ENCODE measurements around the gene HDAC4. TPM values are rescaled to one million over a fixed set of nuclear protein-coding genes. Genes with fewer than 3 reads are reported as not detected.

Gene HDAC4
- total RNA-seq, 4 donors from 2014 or later: 68.0 to 123 (median 86.5) TPM

- Histone ChIP-seq H3K4me3 (no peak overlapping the region), H3K36me3 (peaks cover 0 to 35% (median 0%) of the 10 kb centered on the region in 3 donors), H3K27ac (peak overlapping the region in 2 of 4 donors; percentile 5 to 74), H3K9me3 (no peaks in the 10 kb centered on the region), H3K27me3 (no peaks in the 10 kb centered on the region), H3K4me1 (peaks cover 0 to 38% (median 22%) of the 10 kb centered on the region in 4 donors)
- TF ChIP-seq EP300 (IDR thresholded peaks at IDR 0.05) (no peak), POLR2A (IDR thresholded peaks at IDR 0.05) (no peak)
- TF ChIP-seq, protein P1, sequence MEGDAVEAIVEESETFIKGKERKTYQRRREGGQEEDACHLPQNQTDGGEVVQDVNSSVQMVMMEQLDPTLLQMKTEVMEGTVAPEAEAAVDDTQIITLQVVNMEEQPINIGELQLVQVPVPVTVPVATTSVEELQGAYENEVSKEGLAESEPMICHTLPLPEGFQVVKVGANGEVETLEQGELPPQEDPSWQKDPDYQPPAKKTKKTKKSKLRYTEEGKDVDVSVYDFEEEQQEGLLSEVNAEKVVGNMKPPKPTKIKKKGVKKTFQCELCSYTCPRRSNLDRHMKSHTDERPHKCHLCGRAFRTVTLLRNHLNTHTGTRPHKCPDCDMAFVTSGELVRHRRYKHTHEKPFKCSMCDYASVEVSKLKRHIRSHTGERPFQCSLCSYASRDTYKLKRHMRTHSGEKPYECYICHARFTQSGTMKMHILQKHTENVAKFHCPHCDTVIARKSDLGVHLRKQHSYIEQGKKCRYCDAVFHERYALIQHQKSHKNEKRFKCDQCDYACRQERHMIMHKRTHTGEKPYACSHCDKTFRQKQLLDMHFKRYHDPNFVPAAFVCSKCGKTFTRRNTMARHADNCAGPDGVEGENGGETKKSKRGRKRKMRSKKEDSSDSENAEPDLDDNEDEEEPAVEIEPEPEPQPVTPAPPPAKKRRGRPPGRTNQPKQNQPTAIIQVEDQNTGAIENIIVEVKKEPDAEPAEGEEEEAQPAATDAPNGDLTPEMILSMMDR (IDR thresholded peaks at IDR 0.05): no peak
- WGBS, 2 donors: 57 to 82% methylated on average over 21 to 24 of the region's 24 CpGs
- DNase-seq (ENCODE audit: low spot score in 2 of 2): peak in 1 of 2 donors; percentile 8
Measured at GRCh38 chr2:239391286-239392071, 9.3 kb downstream of the HDAC4 start.

DNA sequence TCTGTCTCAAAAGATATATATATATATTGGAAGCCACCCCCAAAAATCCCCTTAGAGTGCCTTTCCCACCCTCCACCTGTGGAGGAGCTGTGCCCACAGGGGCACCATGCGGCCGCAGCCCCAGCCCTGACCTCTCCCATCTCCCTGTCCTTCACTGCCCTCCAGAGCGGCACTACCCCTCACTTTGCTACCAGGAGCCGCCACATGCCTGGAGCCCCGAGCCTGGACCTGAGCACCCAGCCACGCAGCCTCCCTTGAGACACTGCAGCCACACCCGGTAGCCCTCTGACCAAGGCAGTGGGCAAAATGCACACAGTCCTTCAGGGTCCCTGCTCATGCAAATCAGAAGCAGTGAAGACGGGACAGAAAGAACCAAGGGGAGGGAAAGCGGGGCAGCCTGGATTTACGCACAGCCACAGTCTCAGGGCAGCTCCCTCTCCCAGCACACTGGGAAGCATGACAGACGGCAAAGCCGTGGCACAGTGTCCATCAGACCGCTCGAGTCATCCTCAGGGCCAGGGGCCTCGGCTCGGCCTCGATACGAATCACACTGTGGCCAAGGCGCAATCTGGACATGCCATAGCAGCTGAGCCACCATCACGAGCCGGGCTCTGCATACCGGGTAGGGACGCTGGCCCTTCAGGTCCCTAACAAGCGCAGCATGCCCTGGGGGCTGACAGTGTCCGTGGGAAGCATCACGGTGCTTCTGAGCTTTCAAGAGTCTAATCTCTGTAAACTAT is 10.1 kb downstream of the HDAC4 start:
- no peak for TF ChIP-seq POLR2A (IDR thresholded peaks at IDR 0.05)
- TF ChIP-seq, protein P1 (IDR thresholded peaks at IDR 0.05): no peak
- TF ChIP-seq EP300 (IDR thresholded peaks at IDR 0.05): no peak
- no peak overlapping the region for H3K4me3 ChIP-seq
- DNase-seq (ENCODE audit: low spot score in 2 of 2): no peak
- H3K36me3 ChIP-seq: peaks cover 0 to 35% (median 0%) of the 10 kb centered on the region in 3 donors
- H3K4me1 ChIP-seq: peaks cover 0 to 37% (median 22%) of the 10 kb centered on the region in 4 donors
- H3K27ac ChIP-seq: peak overlapping the region in 2 of 4 donors; percentile 5 to 74
- H3K27me3 ChIP-seq: no peaks in the 10 kb centered on the region
- WGBS, 2 donors: 89% methylated on average over 22 to 25 of the region's 26 CpGs
- H3K9me3 ChIP-seq: no peaks in the 10 kb centered on the region

DNA sequence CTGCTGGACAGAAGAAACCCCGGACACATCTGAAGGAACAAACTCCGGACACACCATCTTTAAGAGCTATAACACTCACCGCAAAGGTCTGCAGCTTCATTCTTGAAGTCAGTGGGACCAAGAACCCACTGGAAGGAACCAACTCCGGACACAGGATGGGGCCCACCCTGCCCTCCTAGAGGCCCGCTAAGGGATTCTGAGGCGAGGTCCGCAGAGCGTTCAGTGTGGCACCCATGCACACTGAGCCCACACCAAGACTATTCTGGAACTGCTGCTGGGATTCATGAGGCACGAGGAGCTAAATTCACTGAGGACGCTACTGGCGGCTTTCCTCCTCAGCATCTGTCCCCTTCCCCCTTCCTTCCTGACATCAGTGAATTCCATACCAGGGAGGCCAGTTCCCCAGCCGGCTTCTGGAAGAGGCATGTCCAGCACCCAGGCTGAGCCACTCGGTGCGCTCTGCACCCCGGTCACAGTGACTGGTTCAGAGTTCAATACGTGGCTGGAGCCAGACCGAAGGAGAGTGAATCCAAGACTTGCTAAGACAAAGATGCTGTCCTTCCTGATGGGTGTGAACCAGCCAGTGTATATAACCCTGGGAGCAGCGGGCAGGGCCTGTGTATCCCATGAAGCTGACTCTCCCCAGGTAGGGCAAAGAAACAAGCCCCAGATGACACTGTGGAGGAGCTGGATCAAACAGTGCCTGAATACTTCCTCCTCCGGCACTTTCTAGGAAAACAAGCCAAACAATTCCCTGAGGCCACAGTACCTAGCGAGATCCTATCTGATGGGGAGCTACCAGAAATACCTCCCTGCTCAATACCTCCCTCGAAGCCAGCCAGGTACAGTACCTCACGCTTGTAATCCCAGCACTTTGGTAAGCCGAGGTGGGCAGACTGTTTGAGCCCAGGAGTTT is 11.1 kb downstream of the HDAC4 start:
- Histone ChIP-seq H3K4me1 (peaks cover 0 to 32% (median 20%) of the 10 kb centered on the region in 4 donors), H3K36me3 (peaks cover 0 to 35% (median 0%) of the 10 kb centered on the region in 3 donors), H3K4me3 (no peak overlapping the region), H3K9me3 (no peaks in the 10 kb centered on the region), H3K27me3 (no peaks in the 10 kb centered on the region), H3K27ac (no peak overlapping the region)
- TF ChIP-seq EP300 (IDR thresholded peaks at IDR 0.05) (no peak), POLR2A (IDR thresholded peaks at IDR 0.05) (no peak)
- TF ChIP-seq, protein P1 (IDR thresholded peaks at IDR 0.05): no peak
- WGBS, 2 donors: 91 to 97% methylated on average over 23 of the region's 23 CpGs
- DNase-seq (ENCODE audit: low spot score in 2 of 2): no peak

- DNase-seq (ENCODE audit: low spot score in 2 of 2): no peak
- H3K9me3 ChIP-seq: no peaks in the 10 kb centered on the region
- TF ChIP-seq POLR2A (IDR thresholded peaks at IDR 0.05): no peak
- TF ChIP-seq EP300 (IDR thresholded peaks at IDR 0.05): no peak
- TF ChIP-seq, protein P1 (IDR thresholded peaks at IDR 0.05): no peak
- H3K27me3 ChIP-seq: no peaks in the 10 kb centered on the region
- H3K27ac ChIP-seq: no peak overlapping the region
- WGBS, 2 donors: 87 to 92% methylated on average over 17 to 20 of the region's 20 CpGs
- H3K36me3 ChIP-seq: peaks cover 0 to 41% (median 0%) of the 10 kb centered on the region in 3 donors
- peaks cover 0 to 20% (median 11%) of the 10 kb centered on the region in 4 donors for H3K4me1 ChIP-seq
- H3K4me3 ChIP-seq: no peak overlapping the region
Measured at GRCh38 chr2:239388236-239389151, 12.3 kb downstream of the HDAC4 start.

Data from tibial nerve (tissue), 4 donors.